Neural progenitor cell (in vitro differentiated cells): ENCODE measurements around the gene AHI1.

Experiments
- EZH2 ChIP-seq: fragments of 200-600 bp; sonication (generic); IDR thresholded peaks from 2 replicates; pipeline ENCODE4 v1.6.1; 2017; ENCODE audit warnings: antibody characterized with exemption, mild to moderate bottlenecking, moderate library complexity
- EZH2phosphoT487 ChIP-seq: fragments of 200-600 bp; sonication (generic); IDR thresholded peaks from 2 replicates; pipeline ENCODE4 v1.6.1; 2017; ENCODE audit warnings: antibody characterized with exemption
- TF ChIP-seq, protein P1 (sequence below): fragments of 200-600 bp; sonication (generic); IDR thresholded peaks from 2 replicates; pipeline ENCODE4 v1.5.1; 2017; ENCODE audit warnings: antibody characterized with exemption, mild to moderate bottlenecking

DNA sequence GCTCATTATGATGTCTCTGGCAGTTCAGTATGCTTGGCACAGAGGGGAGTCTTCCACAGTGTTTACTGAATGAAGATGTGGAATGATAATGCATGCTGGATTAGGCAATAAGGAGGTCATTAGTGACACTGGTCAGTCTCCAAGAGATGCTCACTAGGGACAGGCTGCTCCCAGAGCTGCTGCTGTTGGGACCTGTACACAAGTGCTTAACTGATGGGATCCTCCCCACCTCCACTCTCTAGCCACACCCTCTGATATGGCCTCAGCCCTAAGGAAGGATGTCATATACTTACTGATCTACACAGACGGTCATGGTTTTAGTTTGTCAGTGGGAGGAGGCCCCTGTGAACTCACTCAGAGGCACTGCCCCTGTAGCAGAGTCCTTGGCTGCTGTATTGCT is 243.1 kb downstream of the AHI1 start:
- TF ChIP-seq, protein P1, sequence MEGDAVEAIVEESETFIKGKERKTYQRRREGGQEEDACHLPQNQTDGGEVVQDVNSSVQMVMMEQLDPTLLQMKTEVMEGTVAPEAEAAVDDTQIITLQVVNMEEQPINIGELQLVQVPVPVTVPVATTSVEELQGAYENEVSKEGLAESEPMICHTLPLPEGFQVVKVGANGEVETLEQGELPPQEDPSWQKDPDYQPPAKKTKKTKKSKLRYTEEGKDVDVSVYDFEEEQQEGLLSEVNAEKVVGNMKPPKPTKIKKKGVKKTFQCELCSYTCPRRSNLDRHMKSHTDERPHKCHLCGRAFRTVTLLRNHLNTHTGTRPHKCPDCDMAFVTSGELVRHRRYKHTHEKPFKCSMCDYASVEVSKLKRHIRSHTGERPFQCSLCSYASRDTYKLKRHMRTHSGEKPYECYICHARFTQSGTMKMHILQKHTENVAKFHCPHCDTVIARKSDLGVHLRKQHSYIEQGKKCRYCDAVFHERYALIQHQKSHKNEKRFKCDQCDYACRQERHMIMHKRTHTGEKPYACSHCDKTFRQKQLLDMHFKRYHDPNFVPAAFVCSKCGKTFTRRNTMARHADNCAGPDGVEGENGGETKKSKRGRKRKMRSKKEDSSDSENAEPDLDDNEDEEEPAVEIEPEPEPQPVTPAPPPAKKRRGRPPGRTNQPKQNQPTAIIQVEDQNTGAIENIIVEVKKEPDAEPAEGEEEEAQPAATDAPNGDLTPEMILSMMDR, result no peak
- TF ChIP-seq EZH2 (no peak), EZH2phosphoT487 (no peak)
